Measurements from ENCODE around the gene MEGF9.

DNA sequence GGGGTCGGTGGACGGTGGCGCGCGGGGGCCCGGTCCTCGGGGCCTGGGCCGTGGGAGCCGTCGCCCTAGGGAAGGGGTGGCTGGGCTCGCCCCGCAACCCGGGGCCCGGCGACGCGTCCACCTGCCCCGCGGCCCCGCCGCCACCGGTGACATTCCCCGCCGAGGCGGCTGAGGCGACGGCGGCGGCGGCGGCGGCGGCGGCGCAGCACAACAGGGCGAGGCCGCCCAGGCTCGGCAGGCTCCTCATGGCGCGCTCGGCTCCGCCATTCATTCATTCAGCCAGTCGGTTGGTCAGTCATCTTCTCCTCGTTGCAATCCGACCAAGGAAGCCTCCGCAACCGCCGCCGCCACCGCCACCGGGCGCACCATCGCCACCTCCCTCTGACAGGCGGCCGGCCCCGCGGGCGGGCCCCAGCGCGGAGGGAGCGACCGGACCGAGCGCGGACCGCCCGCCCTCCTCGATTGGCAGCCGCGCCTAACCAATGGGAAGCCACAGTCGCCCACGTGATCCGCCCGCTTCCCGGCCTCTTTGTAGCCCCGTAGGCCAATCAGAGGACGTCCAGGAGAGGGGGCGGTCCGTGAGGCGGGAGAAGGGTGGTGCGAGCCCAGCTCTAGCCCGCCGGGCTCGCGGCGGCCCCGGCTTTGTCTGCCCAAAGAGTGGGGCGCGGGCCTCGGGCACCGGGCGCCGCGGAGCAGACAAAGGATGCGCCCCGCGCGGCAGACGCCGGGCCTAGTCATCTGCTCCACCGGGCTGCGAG lies at the start of gene MEGF9:
- TF ChIP-seq, protein P1, sequence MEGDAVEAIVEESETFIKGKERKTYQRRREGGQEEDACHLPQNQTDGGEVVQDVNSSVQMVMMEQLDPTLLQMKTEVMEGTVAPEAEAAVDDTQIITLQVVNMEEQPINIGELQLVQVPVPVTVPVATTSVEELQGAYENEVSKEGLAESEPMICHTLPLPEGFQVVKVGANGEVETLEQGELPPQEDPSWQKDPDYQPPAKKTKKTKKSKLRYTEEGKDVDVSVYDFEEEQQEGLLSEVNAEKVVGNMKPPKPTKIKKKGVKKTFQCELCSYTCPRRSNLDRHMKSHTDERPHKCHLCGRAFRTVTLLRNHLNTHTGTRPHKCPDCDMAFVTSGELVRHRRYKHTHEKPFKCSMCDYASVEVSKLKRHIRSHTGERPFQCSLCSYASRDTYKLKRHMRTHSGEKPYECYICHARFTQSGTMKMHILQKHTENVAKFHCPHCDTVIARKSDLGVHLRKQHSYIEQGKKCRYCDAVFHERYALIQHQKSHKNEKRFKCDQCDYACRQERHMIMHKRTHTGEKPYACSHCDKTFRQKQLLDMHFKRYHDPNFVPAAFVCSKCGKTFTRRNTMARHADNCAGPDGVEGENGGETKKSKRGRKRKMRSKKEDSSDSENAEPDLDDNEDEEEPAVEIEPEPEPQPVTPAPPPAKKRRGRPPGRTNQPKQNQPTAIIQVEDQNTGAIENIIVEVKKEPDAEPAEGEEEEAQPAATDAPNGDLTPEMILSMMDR (IDR thresholded peaks at IDR 0.05): peak in 1 of 3 donors; percentile 12
- TF ChIP-seq POLR2A (IDR thresholded peaks at IDR 0.05) (peak; percentile 31), POLR2AphosphoS5 (IDR thresholded peaks at IDR 0.05) (peak; percentile 14 to 79 (median 64))
